ENCODE data around the gene PLAAT2. TPM values are rescaled to one million over a fixed set of nuclear protein-coding genes. Genes with fewer than 3 reads are reported as not detected.

Gene PLAAT2
- total and polyA plus RNA-seq, 10 of the 15 experiments (the other 5 are each of a cell fraction or from before 2014, with no cell fraction given): 4.6 to 25.9 (median 8.6) TPM

DNA sequence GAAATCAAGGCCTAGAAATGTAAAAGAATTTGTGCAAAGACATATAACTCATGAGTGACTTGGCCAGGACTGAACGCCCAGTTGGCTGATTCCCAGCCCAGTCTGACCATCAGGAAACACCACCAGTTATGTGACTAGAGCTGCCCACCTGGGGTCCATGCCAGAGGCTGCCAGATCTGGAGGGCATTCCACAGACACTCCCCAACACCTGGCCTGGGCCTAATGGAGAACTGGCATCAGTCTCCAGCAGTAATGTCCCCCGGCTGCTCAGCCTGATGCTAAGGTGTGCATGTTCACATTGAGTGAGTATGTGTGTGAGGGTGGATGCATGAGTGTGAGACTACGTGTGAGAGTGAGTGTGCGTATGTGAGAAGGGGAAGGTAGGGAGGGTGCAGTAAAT lies 35.4 kb upstream of the PLAAT2 start:
- SMC1A ChIA-PET (ENCODE audit: uncharacterized antibody, unreplicated experiment): no interaction called here
- WGBS (ENCODE audit: insufficient coverage, insufficient replicate concordance, low lambda C conversion rate, missing lambda C conversion rate): 59% methylated on average over 4 of the region's 4 CpGs
- no peaks in the 10 kb centered on the region for H3K4me1 ChIP-seq (ENCODE audit: control insufficient read depth, insufficient read depth, low read length)
- no peak overlapping the region for H3K4me3 ChIP-seq
- RAD21 ChIA-PET (ENCODE audit: unreplicated experiment): no interaction called here
- no peaks in the 10 kb centered on the region for H4K20me1 ChIP-seq (ENCODE audit: control insufficient read depth, insufficient read depth)
- no peak for DNase-seq (ENCODE audit: low read depth, low spot score)
- no peaks in the 10 kb centered on the region for H3K79me2 ChIP-seq (ENCODE audit: control insufficient read depth, insufficient read depth, low read length)
- no peaks in the 10 kb centered on the region for H3K27me3 ChIP-seq (replicated peaks in 1 of 2; ENCODE audit: control insufficient read depth in 2 of 2, insufficient read depth in 2 of 2, low read length in 1 of 2)
- no peaks in the 10 kb centered on the region for H3K36me3 ChIP-seq (ENCODE audit: control insufficient read depth in 2 of 2, insufficient read depth in 2 of 2, low read length in 1 of 2)
- CTCF ChIA-PET: no interaction called here
- POLR2A ChIA-PET: interaction anchor here (0.5 kb wide), 1 partner anchor 262 kb away, joined by 5 read pairs; no protein-coding TSS in a partner anchor
- no peaks in the 10 kb centered on the region for H3K9me3 ChIP-seq (replicated peaks; ENCODE audit: control insufficient read depth, insufficient read depth, low read length)
- H2AFZ ChIP-seq (ENCODE audit: control insufficient read depth, low read depth, low read length): no peak overlapping the region
- H3K27ac ChIP-seq (ENCODE audit: control insufficient read depth, insufficient read depth): no peak overlapping the region
- intact Hi-C loops (cut with micrococcal nuclease; ENCODE audit: unreplicated experiment): no loop called here
- no peak overlapping the region for H3K9ac ChIP-seq (ENCODE audit: control insufficient read depth, insufficient read depth, low read length)
- no peak for ATAC-seq
- BruUV-seq (replicated peaks): no TSS peak
- in situ Hi-C loops (cut with MboI): no loop called here
- TF ChIP-seq, protein P1, sequence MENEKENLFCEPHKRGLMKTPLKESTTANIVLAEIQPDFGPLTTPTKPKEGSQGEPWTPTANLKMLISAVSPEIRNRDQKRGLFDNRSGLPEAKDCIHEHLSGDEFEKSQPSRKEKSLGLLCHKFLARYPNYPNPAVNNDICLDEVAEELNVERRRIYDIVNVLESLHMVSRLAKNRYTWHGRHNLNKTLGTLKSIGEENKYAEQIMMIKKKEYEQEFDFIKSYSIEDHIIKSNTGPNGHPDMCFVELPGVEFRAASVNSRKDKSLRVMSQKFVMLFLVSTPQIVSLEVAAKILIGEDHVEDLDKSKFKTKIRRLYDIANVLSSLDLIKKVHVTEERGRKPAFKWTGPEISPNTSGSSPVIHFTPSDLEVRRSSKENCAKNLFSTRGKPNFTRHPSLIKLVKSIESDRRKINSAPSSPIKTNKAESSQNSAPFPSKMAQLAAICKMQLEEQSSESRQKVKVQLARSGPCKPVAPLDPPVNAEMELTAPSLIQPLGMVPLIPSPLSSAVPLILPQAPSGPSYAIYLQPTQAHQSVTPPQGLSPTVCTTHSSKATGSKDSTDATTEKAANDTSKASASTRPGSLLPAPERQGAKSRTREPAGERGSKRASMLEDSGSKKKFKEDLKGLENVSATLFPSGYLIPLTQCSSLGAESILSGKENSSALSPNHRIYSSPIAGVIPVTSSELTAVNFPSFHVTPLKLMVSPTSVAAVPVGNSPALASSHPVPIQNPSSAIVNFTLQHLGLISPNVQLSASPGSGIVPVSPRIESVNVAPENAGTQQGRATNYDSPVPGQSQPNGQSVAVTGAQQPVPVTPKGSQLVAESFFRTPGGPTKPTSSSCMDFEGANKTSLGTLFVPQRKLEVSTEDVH (IDR thresholded peaks at IDR 0.05; ENCODE audit: low read depth, partially characterized antibody): no peak
- TF ChIP-seq CHD1 (IDR thresholded peaks at IDR 0.05; ENCODE audit: low read depth, low read length): no peak
- TF ChIP-seq, protein P2, sequence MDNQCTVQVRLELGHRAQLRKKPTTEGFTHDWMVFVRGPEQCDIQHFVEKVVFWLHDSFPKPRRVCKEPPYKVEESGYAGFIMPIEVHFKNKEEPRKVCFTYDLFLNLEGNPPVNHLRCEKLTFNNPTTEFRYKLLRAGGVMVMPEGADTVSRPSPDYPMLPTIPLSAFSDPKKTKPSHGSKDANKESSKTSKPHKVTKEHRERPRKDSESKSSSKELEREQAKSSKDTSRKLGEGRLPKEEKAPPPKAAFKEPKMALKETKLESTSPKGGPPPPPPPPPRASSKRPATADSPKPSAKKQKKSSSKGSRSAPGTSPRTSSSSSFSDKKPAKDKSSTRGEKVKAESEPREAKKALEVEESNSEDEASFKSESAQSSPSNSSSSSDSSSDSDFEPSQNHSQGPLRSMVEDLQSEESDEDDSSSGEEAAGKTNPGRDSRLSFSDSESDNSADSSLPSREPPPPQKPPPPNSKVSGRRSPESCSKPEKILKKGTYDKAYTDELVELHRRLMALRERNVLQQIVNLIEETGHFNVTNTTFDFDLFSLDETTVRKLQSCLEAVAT (IDR thresholded peaks at IDR 0.05): no peak
- no peak for TF ChIP-seq JUND (IDR thresholded peaks at IDR 0.05; ENCODE audit: low read depth, low read length)
- TF ChIP-seq MEF2B (IDR thresholded peaks at IDR 0.05; ENCODE audit: partially characterized antibody, poor library complexity, severe bottlenecking): no peak
- TF ChIP-seq, protein P3, sequence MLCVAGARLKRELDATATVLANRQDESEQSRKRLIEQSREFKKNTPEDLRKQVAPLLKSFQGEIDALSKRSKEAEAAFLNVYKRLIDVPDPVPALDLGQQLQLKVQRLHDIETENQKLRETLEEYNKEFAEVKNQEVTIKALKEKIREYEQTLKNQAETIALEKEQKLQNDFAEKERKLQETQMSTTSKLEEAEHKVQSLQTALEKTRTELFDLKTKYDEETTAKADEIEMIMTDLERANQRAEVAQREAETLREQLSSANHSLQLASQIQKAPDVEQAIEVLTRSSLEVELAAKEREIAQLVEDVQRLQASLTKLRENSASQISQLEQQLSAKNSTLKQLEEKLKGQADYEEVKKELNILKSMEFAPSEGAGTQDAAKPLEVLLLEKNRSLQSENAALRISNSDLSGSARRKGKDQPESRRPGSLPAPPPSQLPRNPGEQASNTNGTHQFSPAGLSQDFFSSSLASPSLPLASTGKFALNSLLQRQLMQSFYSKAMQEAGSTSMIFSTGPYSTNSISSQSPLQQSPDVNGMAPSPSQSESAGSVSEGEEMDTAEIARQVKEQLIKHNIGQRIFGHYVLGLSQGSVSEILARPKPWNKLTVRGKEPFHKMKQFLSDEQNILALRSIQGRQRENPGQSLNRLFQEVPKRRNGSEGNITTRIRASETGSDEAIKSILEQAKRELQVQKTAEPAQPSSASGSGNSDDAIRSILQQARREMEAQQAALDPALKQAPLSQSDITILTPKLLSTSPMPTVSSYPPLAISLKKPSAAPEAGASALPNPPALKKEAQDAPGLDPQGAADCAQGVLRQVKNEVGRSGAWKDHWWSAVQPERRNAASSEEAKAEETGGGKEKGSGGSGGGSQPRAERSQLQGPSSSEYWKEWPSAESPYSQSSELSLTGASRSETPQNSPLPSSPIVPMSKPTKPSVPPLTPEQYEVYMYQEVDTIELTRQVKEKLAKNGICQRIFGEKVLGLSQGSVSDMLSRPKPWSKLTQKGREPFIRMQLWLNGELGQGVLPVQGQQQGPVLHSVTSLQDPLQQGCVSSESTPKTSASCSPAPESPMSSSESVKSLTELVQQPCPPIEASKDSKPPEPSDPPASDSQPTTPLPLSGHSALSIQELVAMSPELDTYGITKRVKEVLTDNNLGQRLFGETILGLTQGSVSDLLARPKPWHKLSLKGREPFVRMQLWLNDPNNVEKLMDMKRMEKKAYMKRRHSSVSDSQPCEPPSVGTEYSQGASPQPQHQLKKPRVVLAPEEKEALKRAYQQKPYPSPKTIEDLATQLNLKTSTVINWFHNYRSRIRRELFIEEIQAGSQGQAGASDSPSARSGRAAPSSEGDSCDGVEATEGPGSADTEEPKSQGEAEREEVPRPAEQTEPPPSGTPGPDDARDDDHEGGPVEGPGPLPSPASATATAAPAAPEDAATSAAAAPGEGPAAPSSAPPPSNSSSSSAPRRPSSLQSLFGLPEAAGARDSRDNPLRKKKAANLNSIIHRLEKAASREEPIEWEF (IDR thresholded peaks at IDR 0.05; ENCODE audit: insufficient replicate concordance, low read depth, low read length): no peak
- no peak for TF ChIP-seq SUPT20H (IDR thresholded peaks at IDR 0.05; ENCODE audit: borderline replicate concordance, control insufficient read depth, low read depth, low read length)
- H3K4me2 ChIP-seq (ENCODE audit: control insufficient read depth, insufficient read depth): no peak overlapping the region
- no peak for FAIRE-seq

All from GM12878 (cell line).